ENCODE data around the gene RYR2. TPM values are rescaled to one million over a fixed set of nuclear protein-coding genes. Genes with fewer than 3 reads are reported as not detected.

The RYR2 gene
- total RNA-seq, 6 experiments from 2014 or later: 0.05 to 0.17 TPM; not detected in 4

GRCh38 chr1:237568955-237569354 lies 527.0 kb downstream of the RYR2 start:
- DNase-seq: no peak
- H3K36me3 Mint-ChIP-seq (ENCODE audit: low read depth): no peaks in the 10 kb centered on the region
- H3K9me3 Mint-ChIP-seq: peaks cover 14% of the 10 kb centered on the region
- no peaks in the 10 kb centered on the region for H3K27me3 Mint-ChIP-seq (ENCODE audit: insufficient read depth)
- H3K27ac Mint-ChIP-seq: no peak overlapping the region
- H3K4me1 Mint-ChIP-seq (ENCODE audit: low read depth): no peaks in the 10 kb centered on the region
- TF ChIP-seq CTCF (IDR thresholded peaks at IDR 0.05): no peak
- no peak overlapping the region for H3K4me3 Mint-ChIP-seq

- Mint-ChIP-seq H3K4me1 (ENCODE audit: low read depth) (no peaks in the 10 kb centered on the region), H3K4me3 (no peak overlapping the region), H3K9me3 (peaks cover 25% of the 10 kb centered on the region), H3K27me3 (ENCODE audit: insufficient read depth) (no peaks in the 10 kb centered on the region), H3K36me3 (ENCODE audit: low read depth) (no peaks in the 10 kb centered on the region), H3K27ac (no peak overlapping the region)
- DNase-seq: no peak
- 0 out of 2 replicates have a peak, but pooled peaks have one; percentile 24 for TF ChIP-seq CTCF (IDR thresholded peaks at IDR 0.05)
Observed at GRCh38 chr1:237570530-237570929, 528.5 kb downstream of the RYR2 start.

- no peak for TF ChIP-seq CTCF (IDR thresholded peaks at IDR 0.05)
- no peak overlapping the region for H3K27ac Mint-ChIP-seq
- H3K9me3 Mint-ChIP-seq: peaks cover 49% of the 10 kb centered on the region
- H3K4me3 Mint-ChIP-seq: no peak overlapping the region
- no peaks in the 10 kb centered on the region for H3K4me1 Mint-ChIP-seq (ENCODE audit: low read depth)
- no peaks in the 10 kb centered on the region for H3K27me3 Mint-ChIP-seq (ENCODE audit: insufficient read depth)
- H3K36me3 Mint-ChIP-seq (ENCODE audit: low read depth): no peaks in the 10 kb centered on the region
- DNase-seq: no peak
Observed at GRCh38 chr1:237574536-237574935, 532.6 kb downstream of the RYR2 start.

GRCh38 chr1:237578540-237578939 lies 536.6 kb downstream of the RYR2 start:
- no peak for TF ChIP-seq CTCF (IDR thresholded peaks at IDR 0.05)
- peaks cover 57% of the 10 kb centered on the region for H3K9me3 Mint-ChIP-seq
- H3K27me3 Mint-ChIP-seq (ENCODE audit: insufficient read depth): no peaks in the 10 kb centered on the region
- no peaks in the 10 kb centered on the region for H3K36me3 Mint-ChIP-seq (ENCODE audit: low read depth)
- no peak for DNase-seq
- no peak overlapping the region for H3K27ac Mint-ChIP-seq
- H3K4me3 Mint-ChIP-seq: no peak overlapping the region
- no peaks in the 10 kb centered on the region for H3K4me1 Mint-ChIP-seq (ENCODE audit: low read depth)

- Mint-ChIP-seq H3K27ac (no peak overlapping the region), H3K4me1 (ENCODE audit: low read depth) (no peaks in the 10 kb centered on the region), H3K36me3 (ENCODE audit: low read depth) (no peaks in the 10 kb centered on the region), H3K9me3 (peaks cover 53% of the 10 kb centered on the region), H3K27me3 (ENCODE audit: insufficient read depth) (no peaks in the 10 kb centered on the region), H3K4me3 (no peak overlapping the region)
- DNase-seq: no peak
- no peak for TF ChIP-seq CTCF (IDR thresholded peaks at IDR 0.05)
Observed at GRCh38 chr1:237580726-237581125, 538.7 kb downstream of the RYR2 start.

GRCh38 chr1:237583270-237583669 lies 541.3 kb downstream of the RYR2 start:
- no peaks in the 10 kb centered on the region for H3K4me1 Mint-ChIP-seq (ENCODE audit: low read depth)
- no peaks in the 10 kb centered on the region for H3K36me3 Mint-ChIP-seq (ENCODE audit: low read depth)
- no peak for TF ChIP-seq CTCF (IDR thresholded peaks at IDR 0.05)
- no peak overlapping the region for H3K4me3 Mint-ChIP-seq
- no peak for DNase-seq
- peaks cover 49% of the 10 kb centered on the region for H3K9me3 Mint-ChIP-seq
- no peaks in the 10 kb centered on the region for H3K27me3 Mint-ChIP-seq (ENCODE audit: insufficient read depth)
- no peak overlapping the region for H3K27ac Mint-ChIP-seq
